ENCODE measurements around the gene PIM3.

Gene PIM3

DNA sequence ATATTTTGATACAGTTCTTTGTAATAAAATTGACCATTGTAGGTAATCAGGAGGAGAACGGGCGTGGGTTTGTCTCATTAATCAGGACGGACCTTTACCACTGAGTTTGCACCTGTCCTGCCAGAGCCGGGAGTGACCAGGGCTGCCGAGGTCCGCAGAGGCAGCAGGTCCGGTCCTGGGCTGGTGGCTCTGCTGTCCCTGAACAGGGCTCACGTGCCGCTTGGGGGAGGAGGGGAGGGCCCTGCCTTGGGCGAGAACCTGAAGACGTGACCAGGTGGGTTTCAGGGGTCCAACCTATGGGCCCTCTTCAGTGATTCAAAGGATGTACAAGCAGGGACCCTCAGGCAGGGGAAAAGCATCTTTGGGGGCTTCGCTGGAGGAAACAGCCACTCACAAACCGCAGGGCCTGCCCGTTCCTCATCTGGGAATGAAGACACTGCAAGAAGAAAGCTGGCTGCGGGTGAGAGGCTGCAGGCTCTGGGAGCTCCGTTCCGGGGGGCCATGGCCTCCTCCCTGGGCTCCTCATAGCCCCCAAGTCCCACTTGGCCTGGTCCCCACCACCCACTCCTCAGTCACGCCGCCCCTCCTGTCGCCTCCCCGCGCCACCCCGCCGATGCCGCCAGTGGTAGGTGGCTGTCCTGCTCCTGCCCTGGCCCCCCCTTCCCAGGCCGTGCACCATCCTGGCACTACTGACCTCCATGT lies 32.9 kb upstream of the PIM3 start:
- no peak for DNase-seq (ENCODE audit: low read depth in 3 of 3, low spot score in 1 of 3)

DNA sequence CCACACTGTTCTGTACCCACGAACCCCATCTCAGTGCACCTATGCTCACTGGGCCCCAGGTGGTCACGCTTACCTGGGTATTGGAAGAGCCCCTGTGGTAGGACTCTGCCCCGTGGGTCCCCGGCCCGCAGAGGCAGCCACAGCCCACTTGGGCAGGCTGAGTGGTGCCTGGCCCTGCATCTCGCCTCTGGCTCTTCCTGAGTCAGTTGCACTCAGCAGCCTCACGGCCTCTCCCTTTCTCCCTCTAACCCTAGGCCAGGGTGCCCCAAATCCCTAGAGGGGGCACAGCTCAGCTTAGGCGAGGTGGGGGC lies 32.4 kb upstream of the PIM3 start:
- no peak for DNase-seq (ENCODE audit: low read depth in 3 of 3, low spot score in 1 of 3)

GRCh38 chr22:49928555-49929210 lies 31.9 kb upstream of the PIM3 start:
- no peak for DNase-seq (ENCODE audit: low read depth in 3 of 3, low spot score in 1 of 3)

- DNase-seq (ENCODE audit: low read depth in 3 of 3, low spot score in 1 of 3), result peak in 2 of 3 donors; percentile 69 to 81
Observed at GRCh38 chr22:49929211-49929979, 31.2 kb upstream of the PIM3 start.

DNA sequence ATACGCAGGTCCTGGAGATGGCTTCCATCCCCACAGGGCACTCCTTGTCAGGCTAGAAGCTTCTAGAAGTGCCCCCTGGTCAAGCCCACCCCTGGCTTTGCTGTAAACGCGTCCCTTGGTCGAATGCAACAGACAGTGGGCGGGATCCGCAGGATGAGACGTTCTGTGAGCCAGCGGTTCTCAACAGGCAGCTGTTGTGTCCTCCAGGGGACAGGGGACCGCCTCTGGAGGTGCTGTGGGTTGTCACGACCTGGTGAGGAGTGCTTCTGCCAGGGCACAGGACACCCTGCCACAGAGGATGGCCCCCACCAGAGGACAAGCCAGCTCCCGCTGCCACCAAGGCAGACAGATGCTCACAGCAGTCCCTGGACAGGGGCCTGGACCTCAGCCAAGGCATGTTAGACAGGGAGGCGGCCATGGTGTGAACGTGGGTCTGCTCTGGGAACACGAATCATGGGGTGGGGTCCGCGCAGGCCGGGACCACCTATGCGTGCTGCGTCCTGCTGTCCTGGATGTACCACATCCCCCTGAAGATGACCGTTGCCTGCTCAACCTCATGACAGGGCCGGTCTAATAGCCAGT lies 30.5 kb upstream of the PIM3 start:
- DNase-seq (ENCODE audit: low read depth in 3 of 3, low spot score in 1 of 3), result no peak

DNA sequence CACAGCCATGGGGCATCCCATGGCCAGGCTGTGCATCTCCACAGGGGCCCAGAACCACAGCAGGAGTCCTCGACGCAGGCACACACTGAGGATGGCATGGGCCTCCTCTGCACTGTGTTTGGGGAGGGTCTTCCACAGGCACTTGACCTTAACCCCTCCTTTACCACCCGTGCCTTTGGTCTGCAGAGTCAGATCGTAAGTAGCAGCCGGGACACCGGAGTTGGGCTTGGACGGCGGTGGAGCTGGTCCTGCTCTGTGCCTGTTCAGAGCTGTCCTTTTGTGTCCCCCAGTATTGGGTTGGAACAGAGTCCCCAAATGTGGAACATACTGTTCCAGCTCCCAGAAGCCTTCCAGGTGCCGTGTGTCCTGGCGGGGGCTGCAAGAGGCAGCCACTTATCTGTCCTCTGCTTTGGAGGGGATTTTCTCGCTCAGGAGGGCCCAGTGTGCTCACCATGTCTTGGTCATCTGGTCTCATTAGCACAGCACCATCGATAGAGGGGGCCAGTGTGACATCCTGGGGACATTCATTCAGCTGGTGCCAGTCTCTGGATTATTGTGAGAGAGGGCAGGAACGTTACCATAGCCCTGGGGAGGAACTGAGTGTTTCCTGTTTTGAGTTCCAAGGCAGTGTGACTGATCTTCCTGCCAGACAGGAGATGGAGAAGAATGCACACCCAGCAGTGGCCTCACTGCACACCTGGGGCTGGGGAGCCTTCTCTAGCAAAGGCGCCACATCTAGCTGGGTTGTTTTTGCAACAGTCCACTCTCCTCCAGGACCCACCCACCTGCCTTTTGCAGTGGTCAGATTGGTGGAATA lies 29.8 kb upstream of the PIM3 start:
- peak in 1 of 3 donors; percentile 33 for DNase-seq (ENCODE audit: low read depth in 3 of 3, low spot score in 1 of 3)

GRCh38 chr22:49933236-49934159 lies 27.1 kb upstream of the PIM3 start:
- no peak for DNase-seq (ENCODE audit: low read depth in 3 of 3, low spot score in 1 of 3)

GRCh38 chr22:49934160-49934890 lies 26.2 kb upstream of the PIM3 start:
- DNase-seq (ENCODE audit: low read depth in 3 of 3, low spot score in 1 of 3), result no peak

- peak; percentile 83 to 90 (median 90) for DNase-seq (ENCODE audit: low read depth in 3 of 3, low spot score in 1 of 3)
Observed at GRCh38 chr22:49934891-49935557, 25.5 kb upstream of the PIM3 start.

- DNase-seq (ENCODE audit: low read depth in 3 of 3, low spot score in 1 of 3), result no peak
Observed at GRCh38 chr22:49935561-49935960, 25.0 kb upstream of the PIM3 start.

DNA sequence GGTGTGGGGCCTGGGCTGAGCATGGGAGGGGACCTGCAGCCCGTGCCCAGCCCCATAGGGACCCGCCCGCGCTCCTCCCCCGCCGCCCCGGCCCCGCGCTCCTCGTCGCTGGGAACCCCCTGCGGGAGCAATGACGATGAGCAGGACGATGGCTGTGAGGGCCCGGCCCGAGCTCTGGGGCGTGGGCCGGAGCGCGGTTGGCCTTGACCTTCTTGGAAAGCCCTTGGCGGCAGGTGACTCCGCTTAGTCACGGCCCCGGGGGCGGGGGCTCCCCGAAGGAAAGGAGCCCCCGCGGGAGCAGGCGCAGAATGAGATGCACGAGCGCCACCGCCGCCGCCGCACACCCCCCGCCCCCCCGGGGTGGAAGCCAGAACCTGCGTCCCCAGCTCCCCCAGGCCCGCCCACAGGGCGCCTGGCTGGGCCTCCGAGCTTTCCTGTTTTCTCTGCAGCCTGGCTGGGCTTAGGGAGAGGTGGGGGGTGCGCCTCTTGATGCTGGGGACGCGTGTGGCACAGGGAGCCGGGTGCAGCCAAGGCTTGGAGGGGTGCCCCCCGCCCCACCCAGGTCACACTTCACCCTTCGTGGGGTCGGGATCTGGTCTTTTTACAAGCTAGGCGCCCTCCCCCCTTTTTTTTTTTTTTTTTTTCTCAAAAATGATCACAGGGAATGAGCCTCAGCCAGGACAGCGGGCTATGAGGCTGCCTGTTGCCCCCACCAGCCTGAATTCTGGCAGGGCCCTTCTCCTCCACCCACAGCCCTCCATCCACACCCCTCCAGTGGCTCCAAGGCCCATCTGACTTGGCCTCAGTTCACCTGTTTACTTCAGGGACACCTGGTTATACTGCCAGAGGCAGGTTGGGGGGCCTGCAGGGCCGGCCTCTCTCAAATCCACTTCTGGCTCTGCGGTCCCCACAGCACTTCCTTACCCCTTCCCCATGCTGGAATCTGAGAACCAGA lies 24.3 kb upstream of the PIM3 start:
- peak; percentile 89 to 96 (median 90) for DNase-seq (ENCODE audit: low read depth in 3 of 3, low spot score in 1 of 3)

DNA sequence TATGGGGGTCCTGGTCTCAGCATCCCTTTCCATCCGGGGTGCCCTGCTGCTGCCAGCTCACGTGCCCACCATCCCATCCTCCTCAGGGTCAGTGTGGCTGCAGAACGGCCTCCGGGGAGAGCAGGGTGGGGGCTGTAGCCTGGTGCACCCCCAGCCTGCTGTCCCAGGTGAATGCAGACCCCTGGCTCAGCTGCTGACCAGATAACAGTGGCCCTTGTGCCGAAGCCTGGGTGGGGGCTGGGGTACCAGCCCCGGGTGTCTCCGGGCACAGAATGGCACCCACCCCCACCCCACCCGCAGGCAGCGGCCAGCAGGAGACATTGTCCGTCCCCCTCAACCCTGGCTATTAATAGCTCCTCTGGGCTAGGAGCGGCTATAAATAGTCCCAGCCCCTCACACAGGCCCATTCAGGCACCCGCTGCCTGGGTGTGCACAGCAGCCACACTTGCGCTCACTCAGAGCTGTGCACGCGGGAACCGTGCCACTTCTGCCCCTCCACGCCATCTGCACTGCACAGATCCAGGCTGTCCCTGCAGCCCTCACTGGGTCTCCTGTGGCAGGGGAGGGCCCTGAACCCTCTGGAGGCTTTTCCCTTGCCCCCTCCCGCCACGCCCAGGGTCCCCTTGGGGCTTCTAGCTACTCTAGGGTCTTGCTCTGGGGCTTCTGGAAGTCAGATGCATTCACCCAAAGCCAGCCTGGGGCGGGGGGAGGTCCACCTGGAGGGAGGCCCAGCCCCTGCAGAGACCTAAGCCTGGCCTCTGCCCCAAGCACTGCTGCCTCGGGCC lies 23.4 kb upstream of the PIM3 start:
- no peak for DNase-seq (ENCODE audit: low read depth in 3 of 3, low spot score in 1 of 3)

DNA sequence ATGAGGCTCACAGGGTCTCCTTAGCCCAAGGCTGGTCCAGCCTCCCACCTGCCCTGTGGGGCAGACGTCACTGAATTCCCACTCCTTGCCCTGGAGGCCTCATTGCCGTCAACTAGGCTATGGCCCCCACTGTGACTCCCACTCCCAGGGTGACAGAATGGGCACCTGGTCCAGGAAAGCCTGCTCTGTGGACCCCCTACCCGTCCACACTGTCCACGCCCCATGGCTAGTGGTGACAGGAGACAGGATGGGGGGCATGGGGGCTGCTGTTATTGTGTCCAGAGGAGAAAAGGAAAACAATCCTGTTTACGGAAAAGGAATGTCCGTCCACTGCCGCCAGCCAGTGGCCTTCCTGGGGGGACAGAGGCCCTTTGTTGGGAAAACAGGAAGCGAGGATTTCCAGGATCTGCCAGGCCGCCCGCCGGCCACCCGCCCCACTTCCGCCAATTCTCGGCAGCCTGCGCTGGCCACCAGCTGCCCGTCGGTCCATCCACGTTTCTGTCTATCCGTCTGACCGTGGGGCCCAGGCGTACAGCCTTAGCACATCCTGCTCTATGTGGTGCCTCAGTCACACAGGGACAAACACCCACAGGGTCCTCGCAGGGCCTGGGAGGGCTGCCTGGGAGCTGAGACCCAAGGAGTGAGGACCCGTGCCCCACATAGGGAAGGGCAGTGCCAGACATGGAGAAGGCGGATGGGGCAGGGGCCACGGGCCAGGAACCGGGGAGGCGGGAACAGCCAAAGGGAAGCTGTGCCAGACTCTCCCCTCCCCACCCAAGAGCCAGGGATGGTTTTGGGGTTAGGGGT lies 22.6 kb upstream of the PIM3 start:
- no peak for DNase-seq (ENCODE audit: low read depth in 3 of 3, low spot score in 1 of 3)

DNA sequence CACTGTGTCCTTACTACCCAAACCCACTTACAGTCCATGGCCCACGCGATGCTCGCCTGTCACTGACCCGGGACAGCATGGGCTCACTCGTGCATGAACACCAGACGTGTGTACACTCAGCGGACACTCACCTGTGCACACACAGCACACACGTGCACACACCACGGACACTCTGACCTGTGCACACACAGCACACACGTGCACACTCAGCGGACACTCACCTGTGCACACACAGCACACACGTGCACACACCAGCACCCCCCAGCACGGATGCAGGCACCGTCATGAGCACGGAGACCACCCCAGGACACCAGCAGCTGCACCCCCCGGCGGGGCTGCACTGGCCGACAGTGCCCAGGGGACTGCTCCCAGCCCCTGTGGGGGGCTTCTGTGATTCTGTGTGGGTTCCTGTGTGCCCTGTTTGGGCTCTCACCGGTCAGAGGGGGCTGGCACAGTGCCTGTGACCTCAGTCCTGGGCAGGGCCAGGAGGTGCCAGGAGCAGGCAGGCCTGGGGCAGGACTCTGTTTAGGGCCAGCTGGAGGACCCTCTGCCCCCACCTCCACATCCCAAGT lies 21.9 kb upstream of the PIM3 start:
- no peak for DNase-seq (ENCODE audit: low read depth in 3 of 3, low spot score in 1 of 3)

DNA sequence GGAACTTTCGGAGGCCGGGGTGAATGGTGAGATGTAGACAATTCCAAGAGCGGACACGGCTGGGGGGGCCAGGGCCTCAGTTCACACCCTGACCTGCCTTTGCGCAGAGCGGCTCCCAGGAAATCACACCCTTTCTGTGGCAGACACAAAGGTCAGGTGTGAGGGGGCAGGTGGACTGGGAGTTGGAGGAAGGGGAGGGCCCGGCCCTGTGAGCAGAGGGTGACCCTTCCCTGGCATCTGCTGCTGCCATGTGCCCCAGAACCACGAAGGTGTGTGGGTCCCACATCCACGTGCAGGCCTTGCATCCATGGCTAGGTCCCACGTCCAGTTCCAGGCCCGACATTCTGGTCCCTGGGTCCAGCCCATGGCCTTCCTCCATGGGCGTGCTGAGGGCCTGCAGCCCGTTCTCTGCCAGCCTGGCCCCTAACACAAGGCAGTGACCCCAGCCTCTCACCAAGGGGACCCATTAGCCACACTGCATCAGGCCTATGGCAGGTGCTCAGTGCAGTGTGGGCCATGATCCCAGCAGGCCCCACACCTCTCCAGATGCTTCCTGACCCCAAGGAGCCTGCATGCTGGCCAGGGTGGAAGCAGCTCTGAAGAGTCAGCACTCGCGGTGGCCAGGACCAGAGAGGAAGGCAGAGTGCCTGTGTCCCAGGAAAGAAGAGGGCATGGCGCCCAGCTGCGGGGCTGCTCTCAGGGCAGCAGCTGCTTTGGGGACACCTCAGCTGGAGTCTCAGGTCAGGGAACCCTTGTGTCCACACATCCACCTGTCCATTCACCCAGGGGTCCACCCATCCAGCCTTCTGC lies 18.9 kb upstream of the PIM3 start:
- no peak for DNase-seq (ENCODE audit: low read depth in 3 of 3, low spot score in 1 of 3)
